Esophagus squamous epithelium (tissue), 5 donors: ENCODE measurements around the gene ARHGAP26. TPM values are rescaled to one million over a fixed set of nuclear protein-coding genes. Genes with fewer than 3 reads are reported as not detected.

Experiments used
- DNase-seq: peaks from one replicate; lab custom pipeline; 2025; lab: John Stamatoyannopoulos, UW
- H3K27ac ChIP-seq, 4 donors: fragments of 200-600 bp; sonication (generic); one replicate each; pipeline ENCODE4 v1.5.1; 2016 to 2019; ENCODE audit warnings: mild to moderate bottlenecking in 1 of 4
- H3K27me3 ChIP-seq, 4 donors: fragments of 200-600 bp; sonication (generic); 1 replicate in 3 of 4; 2 replicates in 1 of 4; pipeline versions ENCODE4 v1.5.1 to v1.6.0; 2017 to 2021; ENCODE audit warnings: antibody characterized with exemption in 1 of 4
- H3K36me3 ChIP-seq, 3 donors: fragments of 200-600 bp; sonication (generic); one replicate each; pipeline ENCODE4 v1.5.1; 2016 to 2019
- H3K4me1 ChIP-seq, 3 donors: fragments of 200-600 bp; sonication (generic); one replicate each; pipeline ENCODE4 v1.5.1; 2017 to 2019
- H3K4me3 ChIP-seq, 4 donors: fragments of 200-600 bp; sonication (generic); 1 replicate in 3 of 4; 2 replicates in 1 of 4; pipeline ENCODE4 v1.5.1; 2016 to 2019; ENCODE audit warnings: mild to moderate bottlenecking in 2 of 4, moderate library complexity in 1 of 4
- H3K9me3 ChIP-seq, 3 donors: fragments of 200-600 bp; sonication (generic); one replicate each; pipeline ENCODE4 v1.5.1; 2016 to 2019
- POLR2A ChIP-seq, 4 donors: fragments of 450-650 bp; IDR thresholded peaks; one replicate each; pipeline ENCODE4 v1.6.1; 2017; ENCODE audit warnings: antibody characterized with exemption in 4 of 4, mild to moderate bottlenecking in 4 of 4, moderate library complexity in 3 of 4
- WGBS, 2 donors: methylation state at CpG; one replicate each; pipeline ENCODE4 v1.1.5; 2018; 5-methylcytosine and 5-hydroxymethylcytosine counted together
- intact Hi-C: fragments of 100-400 bp; cut with DNase I; formaldehyde crosslinking; loops from one replicate; pipeline ENCODE4 v1.15.0; 2022
- total RNA-seq, 4 donors: library from RNA; depleted of rRNA; stranded (reverse); fragments of >200 nt; gene quantifications; one replicate each; pipeline ENCODE4 v1.1.0, GENCODE V29; 2016
- TF ChIP-seq, protein P1 (sequence below), 6 experiments: fragments of 450-650 bp in 4 of 6; fragments of 200-600 bp in 2 of 6; sonication (generic) in 2 of 6; IDR thresholded peaks; one replicate each; pipeline ENCODE4 v1.5.1; 2016 to 2019; ENCODE audit warnings: antibody characterized with exemption in 6 of 6, mild to moderate bottlenecking in 4 of 6, moderate library complexity in 4 of 6
- donor health status: DM: yes; HTN: yes; CAD: no.

ARHGAP26 gene
- total RNA-seq, 4 donors from 2014 or later = 4.4 to 18.7 (median 15.4) TPM

GRCh38 chr5:143245929-143246561 is 475.9 kb downstream of the ARHGAP26 start:
- Histone ChIP-seq H3K36me3 (no peaks in the 10 kb centered on the region), H3K27me3 (no peaks in the 10 kb centered on the region), H3K4me1 (peaks cover 11 to 51% (median 23%) of the 10 kb centered on the region in 3 donors), H3K27ac (no peak overlapping the region), H3K4me3 (no peak overlapping the region), H3K9me3 (no peaks in the 10 kb centered on the region)
- intact Hi-C loops = no loop called here
- WGBS, 2 donors = 61 to 77% methylated on average over 7 to 11 of the region's 11 CpGs
- no peak for DNase-seq
- TF ChIP-seq POLR2A (IDR thresholded peaks at IDR 0.05) = no peak
- TF ChIP-seq, protein P1, sequence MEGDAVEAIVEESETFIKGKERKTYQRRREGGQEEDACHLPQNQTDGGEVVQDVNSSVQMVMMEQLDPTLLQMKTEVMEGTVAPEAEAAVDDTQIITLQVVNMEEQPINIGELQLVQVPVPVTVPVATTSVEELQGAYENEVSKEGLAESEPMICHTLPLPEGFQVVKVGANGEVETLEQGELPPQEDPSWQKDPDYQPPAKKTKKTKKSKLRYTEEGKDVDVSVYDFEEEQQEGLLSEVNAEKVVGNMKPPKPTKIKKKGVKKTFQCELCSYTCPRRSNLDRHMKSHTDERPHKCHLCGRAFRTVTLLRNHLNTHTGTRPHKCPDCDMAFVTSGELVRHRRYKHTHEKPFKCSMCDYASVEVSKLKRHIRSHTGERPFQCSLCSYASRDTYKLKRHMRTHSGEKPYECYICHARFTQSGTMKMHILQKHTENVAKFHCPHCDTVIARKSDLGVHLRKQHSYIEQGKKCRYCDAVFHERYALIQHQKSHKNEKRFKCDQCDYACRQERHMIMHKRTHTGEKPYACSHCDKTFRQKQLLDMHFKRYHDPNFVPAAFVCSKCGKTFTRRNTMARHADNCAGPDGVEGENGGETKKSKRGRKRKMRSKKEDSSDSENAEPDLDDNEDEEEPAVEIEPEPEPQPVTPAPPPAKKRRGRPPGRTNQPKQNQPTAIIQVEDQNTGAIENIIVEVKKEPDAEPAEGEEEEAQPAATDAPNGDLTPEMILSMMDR (IDR thresholded peaks at IDR 0.05) = no peak

- intact Hi-C loops = no loop called here
- H3K4me1 ChIP-seq = peaks cover 8 to 39% (median 17%) of the 10 kb centered on the region in 3 donors
- no peaks in the 10 kb centered on the region for H3K9me3 ChIP-seq
- H3K4me3 ChIP-seq = no peak overlapping the region
- no peak overlapping the region for H3K27ac ChIP-seq
- no peak for TF ChIP-seq POLR2A (IDR thresholded peaks at IDR 0.05)
- TF ChIP-seq, protein P1 (IDR thresholded peaks at IDR 0.05) = no peak
- no peaks in the 10 kb centered on the region for H3K36me3 ChIP-seq
- 69 to 91% methylated on average over 1 of the region's 1 CpG for WGBS, 2 donors
- H3K27me3 ChIP-seq = no peaks in the 10 kb centered on the region
- DNase-seq = no peak
Observed at GRCh38 chr5:143247134-143247815, 477.1 kb downstream of the ARHGAP26 start.

DNA sequence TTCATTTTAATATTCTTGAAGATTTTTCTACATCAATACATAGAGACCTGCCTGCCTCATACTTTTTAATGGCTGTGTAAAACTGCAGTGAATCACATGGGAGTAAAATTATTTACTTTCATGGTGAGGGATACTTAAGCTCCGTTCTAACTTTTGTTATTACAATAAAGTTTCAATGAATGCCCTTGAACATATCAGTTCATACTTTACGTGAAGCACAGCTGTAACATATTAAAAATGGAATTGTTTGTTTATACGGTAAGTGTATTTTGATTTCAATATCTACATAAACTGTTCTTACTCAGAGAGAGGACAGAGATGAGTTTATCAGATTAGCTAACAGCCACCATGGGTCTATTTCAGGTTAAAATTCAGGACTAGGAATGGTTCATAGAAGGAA is 478.2 kb downstream of the ARHGAP26 start:
- Histone ChIP-seq H3K4me1 (peaks cover 8 to 28% (median 13%) of the 10 kb centered on the region in 3 donors), H3K9me3 (no peaks in the 10 kb centered on the region), H3K27ac (peak overlapping the region in 1 of 4 donors; percentile 52), H3K27me3 (no peaks in the 10 kb centered on the region), H3K4me3 (no peak overlapping the region), H3K36me3 (no peaks in the 10 kb centered on the region)
- DNase-seq = no peak
- intact Hi-C loops = no loop called here
- TF ChIP-seq POLR2A (IDR thresholded peaks at IDR 0.05) = no peak
- 79 to 83% methylated on average over 3 of the region's 3 CpGs for WGBS, 2 donors

GRCh38 chr5:143248822-143249579 is 478.8 kb downstream of the ARHGAP26 start:
- no peaks in the 10 kb centered on the region for H3K36me3 ChIP-seq
- peaks cover 8 to 22% (median 9%) of the 10 kb centered on the region in 3 donors for H3K4me1 ChIP-seq
- H3K27me3 ChIP-seq = no peaks in the 10 kb centered on the region
- peak overlapping the region in 3 of 4 donors; percentile 23 to 60 (median 52) for H3K27ac ChIP-seq
- H3K9me3 ChIP-seq = no peaks in the 10 kb centered on the region
- 63 to 89% methylated on average over 3 of the region's 3 CpGs for WGBS, 2 donors
- DNase-seq = no peak
- intact Hi-C loops = no loop called here
- TF ChIP-seq POLR2A (IDR thresholded peaks at IDR 0.05) = no peak
- TF ChIP-seq, protein P1 (IDR thresholded peaks at IDR 0.05) = no peak
- no peak overlapping the region for H3K4me3 ChIP-seq

DNA sequence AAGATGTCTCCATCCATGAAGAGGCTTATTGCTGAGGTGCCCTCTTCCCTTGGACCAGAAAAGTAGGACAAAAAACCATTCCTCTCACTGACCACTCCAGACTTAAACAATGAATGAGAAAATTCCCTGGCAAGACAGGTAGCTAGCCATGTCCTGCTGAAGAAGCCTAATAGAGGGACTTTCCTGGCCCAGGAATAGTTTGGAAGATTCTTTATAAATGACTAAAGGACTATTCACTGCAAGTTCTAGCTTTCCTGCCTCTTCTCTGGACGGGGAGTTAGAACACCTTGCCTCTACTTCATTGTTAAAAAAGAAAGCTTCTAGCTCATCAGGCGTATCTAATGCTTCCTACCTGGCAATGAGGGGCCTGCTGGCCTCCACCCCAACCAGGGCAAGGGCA is 479.7 kb downstream of the ARHGAP26 start:
- Histone ChIP-seq H3K27me3 (no peaks in the 10 kb centered on the region), H3K9me3 (no peaks in the 10 kb centered on the region), H3K27ac (no peak overlapping the region), H3K4me1 (peaks cover 3 to 13% (median 8%) of the 10 kb centered on the region in 3 donors), H3K36me3 (no peaks in the 10 kb centered on the region), H3K4me3 (no peak overlapping the region)
- 68 to 76% methylated on average over 2 of the region's 2 CpGs for WGBS, 2 donors
- TF ChIP-seq, protein P1 (IDR thresholded peaks at IDR 0.05) = no peak
- TF ChIP-seq POLR2A (IDR thresholded peaks at IDR 0.05) = no peak
- intact Hi-C loops = no loop called here
- DNase-seq = no peak
